Measurements from ENCODE around the gene MCUR1. TPM values are rescaled to one million over a fixed set of nuclear protein-coding genes. Genes with fewer than 3 reads are reported as not detected.

Gene MCUR1
- total RNA-seq, 1 experiment from 2014 or later = 64.8 TPM

DNA sequence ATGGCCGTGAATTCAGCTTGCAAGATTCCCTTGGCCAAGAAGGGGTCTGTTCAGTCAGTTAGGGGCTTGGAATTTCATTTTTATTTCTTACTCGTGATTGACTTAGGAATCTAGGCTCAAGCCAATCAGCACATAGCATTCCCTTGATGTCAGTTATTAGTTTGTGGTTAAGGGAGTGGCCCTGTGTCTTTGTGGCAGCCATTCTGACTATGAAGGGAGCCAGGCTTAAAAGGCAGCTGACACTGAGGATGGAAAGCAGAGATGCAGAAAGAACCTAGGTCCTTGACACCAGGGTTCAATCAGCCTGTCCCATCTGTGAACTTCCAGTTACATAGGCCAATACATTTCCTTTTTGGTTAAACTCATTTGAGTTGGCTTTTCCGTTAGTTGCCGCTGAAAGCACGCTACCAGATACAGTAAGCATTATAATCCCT lies 48.1 kb downstream of the MCUR1 start:
- ChIA-PET POLR2A (no interaction called here), CTCF (no interaction called here)
- H3K9me3 ChIP-seq = no peaks in the 10 kb centered on the region
- H3K27me3 Mint-ChIP-seq (ENCODE audit: insufficient read depth, unreplicated experiment) = no peaks in the 10 kb centered on the region
- H3K36me3 ChIP-seq (ENCODE audit: control insufficient read depth, insufficient read depth, low read length) = no peaks in the 10 kb centered on the region
- DNase-seq = no peak
- H3K27me3 ChIP-seq (replicated peaks; ENCODE audit: control insufficient read depth, insufficient read depth, low read length) = no peaks in the 10 kb centered on the region
- no TSS peak for BruUV-seq (replicated peaks)
- H3K36me3 Mint-ChIP-seq (ENCODE audit: insufficient read depth, unreplicated experiment) = no peaks in the 10 kb centered on the region
- H3K4me3 ChIP-seq (ENCODE audit: low read depth, low read length) = no peak overlapping the region
- H3K9me3 Mint-ChIP-seq (ENCODE audit: unreplicated experiment) = no peaks in the 10 kb centered on the region
- no peak overlapping the region for H3K4me3 Mint-ChIP-seq (ENCODE audit: unreplicated experiment)
- no peaks in the 10 kb centered on the region for H3K4me1 ChIP-seq
- intact Hi-C loops (cut with micrococcal nuclease; ENCODE audit: unreplicated experiment) = no loop called here
- H3K27ac Mint-ChIP-seq (ENCODE audit: unreplicated experiment) = peak overlapping the region; percentile 11
- TF ChIP-seq, protein P1, sequence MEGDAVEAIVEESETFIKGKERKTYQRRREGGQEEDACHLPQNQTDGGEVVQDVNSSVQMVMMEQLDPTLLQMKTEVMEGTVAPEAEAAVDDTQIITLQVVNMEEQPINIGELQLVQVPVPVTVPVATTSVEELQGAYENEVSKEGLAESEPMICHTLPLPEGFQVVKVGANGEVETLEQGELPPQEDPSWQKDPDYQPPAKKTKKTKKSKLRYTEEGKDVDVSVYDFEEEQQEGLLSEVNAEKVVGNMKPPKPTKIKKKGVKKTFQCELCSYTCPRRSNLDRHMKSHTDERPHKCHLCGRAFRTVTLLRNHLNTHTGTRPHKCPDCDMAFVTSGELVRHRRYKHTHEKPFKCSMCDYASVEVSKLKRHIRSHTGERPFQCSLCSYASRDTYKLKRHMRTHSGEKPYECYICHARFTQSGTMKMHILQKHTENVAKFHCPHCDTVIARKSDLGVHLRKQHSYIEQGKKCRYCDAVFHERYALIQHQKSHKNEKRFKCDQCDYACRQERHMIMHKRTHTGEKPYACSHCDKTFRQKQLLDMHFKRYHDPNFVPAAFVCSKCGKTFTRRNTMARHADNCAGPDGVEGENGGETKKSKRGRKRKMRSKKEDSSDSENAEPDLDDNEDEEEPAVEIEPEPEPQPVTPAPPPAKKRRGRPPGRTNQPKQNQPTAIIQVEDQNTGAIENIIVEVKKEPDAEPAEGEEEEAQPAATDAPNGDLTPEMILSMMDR (IDR thresholded peaks at IDR 0.05; ENCODE audit: insufficient read depth in 1 of 2, low read depth in 1 of 2, low read length in 1 of 2, severe bottlenecking in 1 of 2, unreplicated experiment in 1 of 2) = no peak
- no peaks in the 10 kb centered on the region for H3K4me1 Mint-ChIP-seq (ENCODE audit: low read depth, unreplicated experiment)

DNA sequence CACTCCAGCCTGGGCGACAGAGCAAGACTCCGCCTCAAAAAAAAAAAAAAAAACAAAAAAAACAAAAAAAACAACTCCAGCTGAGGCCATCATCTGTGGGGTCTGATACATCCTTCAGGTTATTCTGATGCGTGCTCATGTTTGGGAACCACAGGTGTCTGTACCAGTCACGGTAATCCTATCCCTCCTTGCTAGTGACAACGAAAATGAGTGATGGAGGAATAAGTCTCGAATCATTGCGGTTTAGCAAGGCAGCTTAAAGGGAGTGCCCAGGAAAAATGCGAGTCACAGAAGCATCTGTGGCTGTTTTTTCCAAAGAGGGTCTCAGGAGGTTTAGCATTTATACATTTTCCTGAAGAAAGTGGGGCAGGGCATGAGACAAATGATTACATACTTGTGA lies 48.8 kb downstream of the MCUR1 start:
- Mint-ChIP-seq H3K4me3 (ENCODE audit: unreplicated experiment) (no peak overlapping the region), H3K27ac (ENCODE audit: unreplicated experiment) (peak overlapping the region; percentile 11), H3K4me1 (ENCODE audit: low read depth, unreplicated experiment) (no peaks in the 10 kb centered on the region), H3K27me3 (ENCODE audit: insufficient read depth, unreplicated experiment) (no peaks in the 10 kb centered on the region), H3K9me3 (ENCODE audit: unreplicated experiment) (no peaks in the 10 kb centered on the region), H3K36me3 (ENCODE audit: insufficient read depth, unreplicated experiment) (no peaks in the 10 kb centered on the region)
- Histone ChIP-seq H3K27me3 (replicated peaks; ENCODE audit: control insufficient read depth, insufficient read depth, low read length) (no peaks in the 10 kb centered on the region), H3K36me3 (ENCODE audit: control insufficient read depth, insufficient read depth, low read length) (no peaks in the 10 kb centered on the region), H3K4me1 (no peaks in the 10 kb centered on the region), H3K9me3 (no peaks in the 10 kb centered on the region), H3K4me3 (ENCODE audit: low read depth, low read length) (no peak overlapping the region)
- no peak for DNase-seq
- intact Hi-C loops (cut with micrococcal nuclease; ENCODE audit: unreplicated experiment) = no loop called here
- TF ChIP-seq, protein P1 (IDR thresholded peaks at IDR 0.05; ENCODE audit: insufficient read depth in 1 of 2, low read depth in 1 of 2, low read length in 1 of 2, severe bottlenecking in 1 of 2, unreplicated experiment in 1 of 2) = no peak
- CTCF ChIA-PET = no interaction called here
- no TSS peak for BruUV-seq (replicated peaks)
- POLR2A ChIA-PET = no interaction called here

DNA sequence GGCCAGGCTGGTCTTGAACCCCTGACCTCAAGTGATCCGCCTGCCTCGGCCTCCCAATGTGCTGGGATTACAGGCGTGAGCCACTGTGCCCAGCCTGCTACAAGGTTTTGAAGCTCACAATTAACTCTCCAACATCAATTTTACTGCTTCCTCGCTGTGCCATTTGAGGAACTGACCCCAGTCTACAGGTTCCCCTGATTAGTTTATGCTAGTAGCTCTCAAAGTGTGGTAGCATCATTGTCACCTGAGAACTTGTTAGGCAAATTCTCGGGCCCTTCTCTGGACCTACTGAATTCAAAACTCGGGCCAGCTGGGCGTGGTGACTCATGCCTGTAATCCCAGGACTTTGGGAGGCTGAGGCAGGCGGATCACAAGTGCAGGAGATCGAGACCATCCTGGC lies 49.4 kb downstream of the MCUR1 start:
- H3K27ac Mint-ChIP-seq (ENCODE audit: unreplicated experiment) = no peak overlapping the region
- Histone ChIP-seq H3K4me1 (no peaks in the 10 kb centered on the region), H3K36me3 (ENCODE audit: control insufficient read depth, insufficient read depth, low read length) (no peaks in the 10 kb centered on the region), H3K9me3 (no peaks in the 10 kb centered on the region), H3K4me3 (ENCODE audit: low read depth, low read length) (no peak overlapping the region), H3K27me3 (replicated peaks; ENCODE audit: control insufficient read depth, insufficient read depth, low read length) (no peaks in the 10 kb centered on the region)
- DNase-seq = no peak
- H3K4me1 Mint-ChIP-seq (ENCODE audit: low read depth, unreplicated experiment) = no peaks in the 10 kb centered on the region
- intact Hi-C loops (cut with micrococcal nuclease; ENCODE audit: unreplicated experiment) = no loop called here
- H3K9me3 Mint-ChIP-seq (ENCODE audit: unreplicated experiment) = no peaks in the 10 kb centered on the region
- TF ChIP-seq, protein P1 (IDR thresholded peaks at IDR 0.05; ENCODE audit: insufficient read depth in 1 of 2, low read depth in 1 of 2, low read length in 1 of 2, severe bottlenecking in 1 of 2, unreplicated experiment in 1 of 2) = no peak
- H3K27me3 Mint-ChIP-seq (ENCODE audit: insufficient read depth, unreplicated experiment) = no peaks in the 10 kb centered on the region
- no peak overlapping the region for H3K4me3 Mint-ChIP-seq (ENCODE audit: unreplicated experiment)
- ChIA-PET POLR2A (no interaction called here), CTCF (no interaction called here)
- BruUV-seq (replicated peaks) = no TSS peak
- no peaks in the 10 kb centered on the region for H3K36me3 Mint-ChIP-seq (ENCODE audit: insufficient read depth, unreplicated experiment)

Data from Caco-2 (cell line).